Measurements from ENCODE around the gene ARHGAP22.

ARHGAP22 gene

DNA sequence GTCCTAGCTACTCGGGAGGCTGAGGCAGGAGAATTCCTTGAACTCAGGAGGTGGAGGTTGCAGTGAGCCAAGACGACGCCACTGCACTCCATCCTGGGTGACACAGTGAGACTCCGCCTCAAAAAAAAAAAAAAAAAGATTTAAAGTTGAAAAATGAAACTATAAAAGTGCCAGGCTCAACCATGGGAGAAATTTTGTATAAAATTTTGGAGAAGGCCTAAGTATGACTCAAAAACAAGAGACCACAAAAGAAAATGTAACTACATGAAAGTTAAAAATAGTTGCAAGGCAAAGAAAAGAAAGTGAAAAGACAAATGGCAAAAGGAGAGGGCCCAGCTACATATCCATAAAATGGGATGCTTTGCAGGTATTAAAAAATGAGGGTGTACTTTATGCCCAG lies 104.1 kb downstream of the ARHGAP22 start:
- no peaks in the 10 kb centered on the region for H3K27me3 ChIP-seq
- intact Hi-C loops (cut with DNase I; ENCODE audit: low total_unique reads) = no loop called here
- no peak for DNase-seq
- no peak overlapping the region for H3K4me3 ChIP-seq
- no peaks in the 10 kb centered on the region for H3K9me3 ChIP-seq
- H3K27ac ChIP-seq = no peak overlapping the region
- H3K36me3 ChIP-seq = no peaks in the 10 kb centered on the region
- peaks cover 0 to 10% (median 7%) of the 10 kb centered on the region in 4 donors for H3K4me1 ChIP-seq
- TF ChIP-seq, protein P1, sequence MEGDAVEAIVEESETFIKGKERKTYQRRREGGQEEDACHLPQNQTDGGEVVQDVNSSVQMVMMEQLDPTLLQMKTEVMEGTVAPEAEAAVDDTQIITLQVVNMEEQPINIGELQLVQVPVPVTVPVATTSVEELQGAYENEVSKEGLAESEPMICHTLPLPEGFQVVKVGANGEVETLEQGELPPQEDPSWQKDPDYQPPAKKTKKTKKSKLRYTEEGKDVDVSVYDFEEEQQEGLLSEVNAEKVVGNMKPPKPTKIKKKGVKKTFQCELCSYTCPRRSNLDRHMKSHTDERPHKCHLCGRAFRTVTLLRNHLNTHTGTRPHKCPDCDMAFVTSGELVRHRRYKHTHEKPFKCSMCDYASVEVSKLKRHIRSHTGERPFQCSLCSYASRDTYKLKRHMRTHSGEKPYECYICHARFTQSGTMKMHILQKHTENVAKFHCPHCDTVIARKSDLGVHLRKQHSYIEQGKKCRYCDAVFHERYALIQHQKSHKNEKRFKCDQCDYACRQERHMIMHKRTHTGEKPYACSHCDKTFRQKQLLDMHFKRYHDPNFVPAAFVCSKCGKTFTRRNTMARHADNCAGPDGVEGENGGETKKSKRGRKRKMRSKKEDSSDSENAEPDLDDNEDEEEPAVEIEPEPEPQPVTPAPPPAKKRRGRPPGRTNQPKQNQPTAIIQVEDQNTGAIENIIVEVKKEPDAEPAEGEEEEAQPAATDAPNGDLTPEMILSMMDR (IDR thresholded peaks at IDR 0.05) = no peak

DNA sequence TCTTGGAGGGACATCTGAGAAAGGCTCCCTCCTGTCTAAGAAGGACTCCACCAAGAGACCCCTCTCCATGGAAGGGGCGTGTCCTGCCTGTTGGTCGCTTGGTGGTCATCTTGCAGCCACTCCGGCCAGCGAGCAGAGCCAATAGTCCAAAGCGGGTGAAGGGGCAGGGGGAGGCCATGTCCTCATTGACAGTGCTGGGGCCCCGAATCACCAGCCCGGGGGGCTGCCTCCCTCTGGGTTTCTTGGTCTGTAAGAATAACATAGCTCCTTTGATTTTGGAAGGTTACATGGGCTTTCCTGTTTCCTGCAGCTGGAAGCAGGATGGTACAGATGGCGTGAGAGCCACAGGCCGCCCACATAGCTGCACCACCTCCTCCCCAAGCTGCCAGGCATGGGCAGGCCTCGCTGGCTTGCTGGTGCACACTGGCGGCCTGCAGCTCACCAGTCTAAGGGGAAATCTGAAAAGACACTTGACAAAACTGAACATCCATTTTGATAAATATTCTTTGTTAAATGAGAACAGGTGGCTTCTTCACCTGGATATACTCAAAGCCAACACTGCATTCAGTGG lies 105.8 kb downstream of the ARHGAP22 start:
- Histone ChIP-seq H3K36me3 (no peaks in the 10 kb centered on the region), H3K27ac (no peak overlapping the region), H3K4me3 (no peak overlapping the region), H3K4me1 (peaks cover 0 to 10% (median 7%) of the 10 kb centered on the region in 4 donors), H3K9me3 (no peaks in the 10 kb centered on the region), H3K27me3 (no peaks in the 10 kb centered on the region)
- DNase-seq = peak in 1 of 2 donors; percentile 56
- TF ChIP-seq, protein P1 (IDR thresholded peaks at IDR 0.05) = no peak
- intact Hi-C loops (cut with DNase I; ENCODE audit: low total_unique reads) = no loop called here

DNA sequence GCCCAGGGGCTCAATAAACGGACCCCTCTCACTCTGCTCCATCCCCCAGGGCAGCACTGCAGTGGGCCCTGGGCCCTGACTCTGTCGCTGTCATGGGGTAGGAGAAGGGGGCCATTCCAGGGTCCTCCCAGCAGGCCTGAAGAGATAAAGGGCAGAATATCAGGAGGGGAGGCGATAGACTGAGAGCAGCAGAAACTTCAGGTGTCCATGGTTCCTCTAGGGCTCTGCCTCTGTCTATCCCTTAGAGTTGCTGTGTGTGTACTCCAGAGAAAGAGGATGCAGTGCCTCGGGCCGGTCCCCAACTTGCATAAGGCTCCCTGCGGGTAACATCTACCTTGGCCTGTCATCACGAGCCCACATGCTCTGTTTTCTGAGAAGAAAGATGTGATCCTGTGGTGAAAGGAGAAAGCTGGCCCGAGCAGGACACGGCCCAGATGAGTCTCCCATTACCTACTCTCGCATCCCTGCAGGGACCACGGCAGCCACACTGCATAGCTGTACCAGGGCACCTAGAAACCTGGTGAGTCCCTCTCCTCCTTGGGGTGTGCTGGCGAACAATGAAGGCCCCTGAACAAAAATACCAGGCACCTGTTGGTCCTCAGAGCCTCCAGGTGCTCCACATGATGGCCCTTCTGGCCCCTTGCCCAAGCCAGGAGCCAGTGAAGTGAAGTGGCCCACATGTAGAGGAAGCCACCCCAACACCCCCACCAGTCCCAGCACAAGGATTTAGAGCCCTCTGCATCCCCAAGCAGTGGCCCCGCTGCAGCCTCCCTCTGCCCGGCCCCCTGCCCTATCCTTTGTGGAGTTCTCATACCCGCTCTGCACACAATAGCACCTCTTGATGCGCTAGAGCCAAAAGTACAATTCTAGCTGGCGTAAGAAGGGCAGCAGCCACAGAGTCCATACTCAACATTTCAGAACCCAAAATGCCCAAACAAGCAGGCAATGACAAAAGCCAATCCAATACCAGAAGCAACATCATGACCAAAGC lies 106.8 kb downstream of the ARHGAP22 start:
- intact Hi-C loops (cut with DNase I; ENCODE audit: low total_unique reads) = no loop called here
- Histone ChIP-seq H3K36me3 (no peaks in the 10 kb centered on the region), H3K27me3 (no peaks in the 10 kb centered on the region), H3K4me1 (peaks cover 0 to 10% (median 7%) of the 10 kb centered on the region in 4 donors), H3K27ac (no peak overlapping the region), H3K9me3 (no peaks in the 10 kb centered on the region), H3K4me3 (no peak overlapping the region)
- DNase-seq = peak in 1 of 2 donors; percentile 51
- TF ChIP-seq, protein P1 (IDR thresholded peaks at IDR 0.05) = no peak

DNA sequence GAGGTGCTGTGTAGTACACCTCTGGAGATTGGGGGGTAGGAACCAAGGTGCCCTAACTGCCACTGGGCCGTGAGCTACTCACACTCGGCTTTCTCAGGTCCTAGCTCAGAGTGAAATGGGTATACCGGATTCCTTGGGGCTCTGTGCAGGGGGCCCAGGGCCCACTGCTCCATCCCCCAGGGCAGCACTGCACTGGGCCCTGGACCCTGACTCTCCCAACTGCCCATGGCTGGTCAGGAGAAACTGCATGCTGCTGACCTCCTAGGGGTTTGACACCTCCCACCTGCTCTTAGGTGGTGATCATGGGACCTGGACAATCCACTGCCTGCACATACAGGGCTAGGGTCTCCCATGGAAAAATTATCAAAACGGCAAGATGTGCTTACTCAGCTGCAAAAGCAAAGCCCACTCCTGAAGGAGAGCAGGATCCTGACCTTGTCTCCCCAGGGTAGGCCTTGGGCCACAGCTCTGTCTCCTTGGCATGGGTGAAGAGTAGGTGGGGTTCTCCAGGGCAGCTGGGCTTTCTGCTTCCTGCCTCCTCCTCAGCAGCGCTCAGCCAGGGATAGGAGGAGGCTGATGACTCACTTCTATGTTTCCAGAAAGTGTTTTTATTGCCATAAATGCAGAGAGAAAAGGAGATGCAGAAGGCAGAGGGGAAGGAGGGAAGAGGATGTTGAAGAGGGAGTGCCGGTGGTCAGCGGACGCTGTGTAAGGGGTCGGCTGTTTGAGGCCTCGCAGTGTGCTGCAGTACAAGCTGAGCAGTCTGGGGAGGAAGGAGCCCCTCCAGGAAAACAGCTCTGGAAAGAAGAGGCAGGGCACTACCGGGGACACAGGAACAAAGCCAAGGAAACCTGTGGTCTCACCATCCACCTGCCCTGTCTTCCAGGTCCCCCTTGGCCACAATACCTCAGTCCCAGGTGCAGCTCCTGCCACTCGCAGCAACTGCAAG lies 107.8 kb downstream of the ARHGAP22 start:
- no peak overlapping the region for H3K27ac ChIP-seq
- peak in 1 of 2 donors; percentile 29 for DNase-seq

More for the DNA sequence above, 107.8 kb downstream of the ARHGAP22 start:
- Histone ChIP-seq H3K36me3 (no peaks in the 10 kb centered on the region), H3K9me3 (no peaks in the 10 kb centered on the region), H3K27me3 (no peaks in the 10 kb centered on the region), H3K4me3 (no peak overlapping the region), H3K4me1 (peaks cover 0 to 10% (median 7%) of the 10 kb centered on the region in 4 donors)
- intact Hi-C loops (cut with DNase I; ENCODE audit: low total_unique reads) = no loop called here
- TF ChIP-seq, protein P1 (IDR thresholded peaks at IDR 0.05) = no peak
